A549 (cell line): ENCODE data around the gene XCR1. TPM values are rescaled to one million over a fixed set of nuclear protein-coding genes. Genes with fewer than 3 reads are reported as not detected.

Source experiments
- ATAC-seq, 2 experiments: fragments of 200-7000 bp in 1 of 2; fragments of >200 bp in 1 of 2; cut with Nextera tagmentation in 1 of 2; cut with Tn5 transposase in 1 of 2; 3 replicates each; pipeline versions ENCODE4 v1.8.0 to v1.9.1; 2018 to 2020; ENCODE audit warnings: mild to moderate bottlenecking in 1 of 2, moderate library complexity in 1 of 2
- CTCF ChIA-PET: fragments of 300-600 bp; sonication (Branson Sonifier 250); formaldehyde crosslinking; extraction: SDS; loops from one replicate; lab custom pipeline; 2021; ENCODE audit warnings: antibody characterized with exemption, inconsistent platforms; lab: Yijun Ruan, JAX
- POLR2A ChIA-PET: fragments of 350-600 bp; formaldehyde crosslinking; extraction: SDS; loops from one replicate; lab custom pipeline; 2021; ENCODE audit warnings: antibody characterized with exemption, inconsistent platforms; lab: Yijun Ruan, JAX
- DNase-seq, 2 experiments: peaks; one replicate each; pipeline versions ENCODE4 v3.0.0 to v3.0.0-alpha.2; 2011 to 2016; ENCODE audit warnings: low read depth in 1 of 2, low spot score in 1 of 2
- FAIRE-seq: peaks from 2 replicates; lab custom pipeline; 2011; peaks lifted over from hg19 to GRCh38; lab: Jason Lieb, UNC
- H3K27ac ChIP-seq, 2 experiments: fragments of >200 bp; sonication (Bioruptor Twin); formaldehyde crosslinking; 3 replicates each; pipeline ENCODE4 v1.5.1; 2016 to 2017
- H3K4me1 ChIP-seq: fragments of >200 bp; sonication (Bioruptor Twin); formaldehyde crosslinking; 3 replicates; pipeline ENCODE4 v1.6.1; 2016
- H3K4me2 ChIP-seq: fragments of >200 bp; sonication (Bioruptor Twin); formaldehyde crosslinking; 3 replicates; pipeline ENCODE4 v1.6.1; 2016
- H3K4me3 ChIP-seq: fragments of >200 bp; sonication (Bioruptor Twin); formaldehyde crosslinking; 3 replicates; pipeline ENCODE4 v1.5.1; 2016
- H3K9me3 ChIP-seq: fragments of >200 bp; sonication (Bioruptor Twin); formaldehyde crosslinking; 3 replicates; pipeline ENCODE4 v1.6.1; 2016
- CBX8 ChIP-seq: fragments of 200-600 bp; sonication (generic); IDR thresholded peaks from 2 replicates; pipeline ENCODE4 v1.6.1; 2016
- ESRRA ChIP-seq: fragments of 150-350 bp; IDR thresholded peaks from 2 replicates; pipeline ENCODE4 v1.6.1; 2014; ENCODE audit warnings: mild to moderate bottlenecking, low read length, borderline replicate concordance
- GATA3 ChIP-seq: IDR thresholded peaks from 2 replicates; pipeline ENCODE4 v1.6.1; 2012; ENCODE audit warnings: borderline replicate concordance
- HDAC2 ChIP-seq: fragments of 200-600 bp; sonication (generic); IDR thresholded peaks from 2 replicates; pipeline ENCODE4 v1.6.1; 2016
- MAFK ChIP-seq: fragments of 450-650 bp; IDR thresholded peaks from 2 replicates; pipeline ENCODE4 v1.6.1; 2014; ENCODE audit not compliant: partially characterized antibody
- MAZ ChIP-seq: fragments of 150-350 bp; IDR thresholded peaks from 2 replicates; pipeline ENCODE4 v1.6.1; 2014; ENCODE audit warnings: antibody characterized with exemption, low read depth, low read length, borderline replicate concordance
- RAD21 ChIP-seq, 2 experiments: fragments of >200 bp in 1 of 2; sonication (Bioruptor Twin) in 1 of 2; formaldehyde crosslinking in 1 of 2; IDR thresholded peaks in 1 of 2; conservative IDR thresholded peaks in 1 of 2; 2 replicates in 1 of 2; 3 replicates in 1 of 2; pipeline ENCODE4 v1.6.1; 2012 to 2018; ENCODE audit warnings: inconsistent platforms in 1 of 2
- RNF2 ChIP-seq: fragments of 200-600 bp; sonication (generic); IDR thresholded peaks from 2 replicates; pipeline ENCODE4 v1.6.1; 2016; ENCODE audit warnings: low read depth, mild to moderate bottlenecking, antibody characterized with exemption, moderate library complexity, borderline replicate concordance
- ZSCAN20 ChIP-seq: fragments of 250-450 bp; sonication (Bioruptor Pico); IDR thresholded peaks from 2 replicates; pipeline ENCODE4 v1.8.0; 2022; ENCODE audit warnings: mild to moderate bottlenecking, moderate library complexity
- WGBS: methylation state at CpG from one replicate; pipeline ENCODE4 v1.1.6; 2017; ENCODE audit errors: missing lambda C conversion rate; 5-methylcytosine and 5-hydroxymethylcytosine counted together
- polyA plus RNA-seq, 4 experiments: library from polyadenylated mRNA; depleted of rRNA in 3 of 4; stranded (reverse); fragments of >200 nt; fragmentation: RNase III in 1 of 4; extraction: RNeasy Plus Mini Kit Qiagen cat#74134 plus additional on column Dnase treatment in 1 of 4; gene quantifications; 2 replicates in 3 of 4; 3 replicates in 1 of 4; pipeline ENCODE4 v1.2.3, GENCODE V29; 2011 to 2017
- TF ChIP-seq, protein P1 (sequence below): fragments of 200-600 bp; sonication (generic); IDR thresholded peaks from 2 replicates; pipeline ENCODE4 v1.6.1; 2016; ENCODE audit warnings: antibody characterized with exemption, mild to moderate bottlenecking, moderate library complexity
- TF ChIP-seq, protein P2 (sequence below): IDR thresholded peaks from 2 replicates; pipeline ENCODE4 v1.6.1; 2012
- TF ChIP-seq, protein P3 (sequence below): fragments of >200 bp; sonication (Bioruptor Twin); formaldehyde crosslinking; IDR thresholded peaks from 3 replicates; pipeline ENCODE4 v1.6.1; 2016
- TF ChIP-seq, protein P4 (sequence below): fragments of 250-450 bp; sonication (Bioruptor Pico); IDR thresholded peaks from 2 replicates; pipeline ENCODE4 v1.5.0; 2020; ENCODE audit warnings: low read depth, mild to moderate bottlenecking, moderate library complexity
- TF ChIP-seq, protein P5 (sequence below): fragments of 250-450 bp; sonication (Bioruptor Pico); IDR thresholded peaks from 2 replicates; pipeline ENCODE4 v1.5.0; 2021; ENCODE audit warnings: mild to moderate bottlenecking, moderate library complexity, borderline replicate concordance

The XCR1 gene
- polyA plus RNA-seq, 2 of the 4 experiments (the other 2 are of a cell fraction): not detected

DNA sequence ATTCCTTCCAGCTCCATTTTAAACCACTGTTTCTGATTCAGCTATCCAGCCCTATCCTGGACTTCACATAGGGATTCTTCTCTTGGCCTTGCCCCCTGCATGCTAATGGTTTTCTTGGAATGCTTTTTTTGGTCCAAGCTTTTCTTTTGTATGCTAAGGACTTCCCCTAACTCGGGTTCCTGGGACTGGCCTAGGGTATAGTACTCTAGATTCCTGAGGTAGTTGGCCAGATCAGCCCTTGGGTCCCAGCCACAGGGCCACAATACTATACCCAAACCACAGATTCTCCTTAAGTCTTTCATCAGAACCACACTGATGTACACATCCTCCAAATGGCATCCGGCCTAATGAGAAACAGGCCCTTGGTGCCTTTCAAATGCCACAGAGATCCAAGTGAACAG lies 34.5 kb downstream of the XCR1 start:
- H3K9me3 ChIP-seq: no peaks in the 10 kb centered on the region
- TF ChIP-seq HDAC2: no peak
- DNase-seq: no peak
- H3K4me2 ChIP-seq: no peak overlapping the region
- H3K4me3 ChIP-seq: no peak overlapping the region
- no peak overlapping the region for H3K27ac ChIP-seq
- 81% methylated on average over 2 of the region's 2 CpGs for WGBS
- H3K4me1 ChIP-seq: peaks cover 24% of the 10 kb centered on the region
- no peak for FAIRE-seq
- no peak for ATAC-seq
- POLR2A ChIA-PET: no interaction called here
- CTCF ChIA-PET: interaction anchor here (0.9 to 1.3 kb wide), 2 partner anchors 85 to 386 kb away, joined by 4 to 7 read pairs; no protein-coding TSS in a partner anchor

DNA sequence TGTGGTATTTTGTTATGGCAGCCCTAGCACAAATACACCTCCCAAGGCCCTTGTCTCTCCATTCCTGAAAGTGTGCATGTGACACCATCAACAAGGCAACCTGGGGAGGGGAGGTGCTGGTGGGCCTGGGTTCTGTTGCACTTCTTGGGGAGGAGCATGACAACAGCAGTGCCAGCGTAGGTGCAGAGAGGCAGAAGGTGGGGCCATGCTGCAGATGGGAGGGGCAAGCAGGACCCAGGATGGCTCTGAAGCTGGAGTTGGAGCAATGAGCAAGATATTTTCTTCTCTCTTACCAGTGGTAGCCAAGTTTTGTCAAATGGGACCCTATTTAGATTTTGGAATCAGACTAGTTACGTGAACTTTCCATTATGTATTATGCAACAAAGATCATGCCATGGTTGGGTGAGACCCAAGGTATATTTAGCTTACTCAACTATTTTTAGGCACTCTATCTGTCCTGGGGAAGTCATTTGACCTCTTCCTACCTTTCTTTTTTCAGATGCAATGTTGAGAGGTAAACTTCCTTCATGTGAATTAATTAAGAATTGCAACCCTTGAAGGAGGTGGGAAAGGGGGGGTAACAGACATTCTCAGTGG lies 35.1 kb downstream of the XCR1 start:
- DNase-seq (no peak), FAIRE-seq (no peak), ATAC-seq (no peak)
- Histone ChIP-seq H3K4me3 (no peak overlapping the region), H3K4me1 (peaks cover 30% of the 10 kb centered on the region), H3K27ac (no peak overlapping the region), H3K4me2 (no peak overlapping the region), H3K9me3 (no peaks in the 10 kb centered on the region)
- ChIA-PET POLR2A (no interaction called here), CTCF (interaction anchor here (1.3 kb wide), 1 partner anchor 86 kb away, joined by 7 read pairs; no protein-coding TSS in a partner anchor)
- TF ChIP-seq RNF2: no peak
- no peak for TF ChIP-seq CBX8
- TF ChIP-seq, protein P1, sequence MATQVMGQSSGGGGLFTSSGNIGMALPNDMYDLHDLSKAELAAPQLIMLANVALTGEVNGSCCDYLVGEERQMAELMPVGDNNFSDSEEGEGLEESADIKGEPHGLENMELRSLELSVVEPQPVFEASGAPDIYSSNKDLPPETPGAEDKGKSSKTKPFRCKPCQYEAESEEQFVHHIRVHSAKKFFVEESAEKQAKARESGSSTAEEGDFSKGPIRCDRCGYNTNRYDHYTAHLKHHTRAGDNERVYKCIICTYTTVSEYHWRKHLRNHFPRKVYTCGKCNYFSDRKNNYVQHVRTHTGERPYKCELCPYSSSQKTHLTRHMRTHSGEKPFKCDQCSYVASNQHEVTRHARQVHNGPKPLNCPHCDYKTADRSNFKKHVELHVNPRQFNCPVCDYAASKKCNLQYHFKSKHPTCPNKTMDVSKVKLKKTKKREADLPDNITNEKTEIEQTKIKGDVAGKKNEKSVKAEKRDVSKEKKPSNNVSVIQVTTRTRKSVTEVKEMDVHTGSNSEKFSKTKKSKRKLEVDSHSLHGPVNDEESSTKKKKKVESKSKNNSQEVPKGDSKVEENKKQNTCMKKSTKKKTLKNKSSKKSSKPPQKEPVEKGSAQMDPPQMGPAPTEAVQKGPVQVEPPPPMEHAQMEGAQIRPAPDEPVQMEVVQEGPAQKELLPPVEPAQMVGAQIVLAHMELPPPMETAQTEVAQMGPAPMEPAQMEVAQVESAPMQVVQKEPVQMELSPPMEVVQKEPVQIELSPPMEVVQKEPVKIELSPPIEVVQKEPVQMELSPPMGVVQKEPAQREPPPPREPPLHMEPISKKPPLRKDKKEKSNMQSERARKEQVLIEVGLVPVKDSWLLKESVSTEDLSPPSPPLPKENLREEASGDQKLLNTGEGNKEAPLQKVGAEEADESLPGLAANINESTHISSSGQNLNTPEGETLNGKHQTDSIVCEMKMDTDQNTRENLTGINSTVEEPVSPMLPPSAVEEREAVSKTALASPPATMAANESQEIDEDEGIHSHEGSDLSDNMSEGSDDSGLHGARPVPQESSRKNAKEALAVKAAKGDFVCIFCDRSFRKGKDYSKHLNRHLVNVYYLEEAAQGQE: no peak
- TF ChIP-seq ESRRA: no peak
- TF ChIP-seq, protein P2, sequence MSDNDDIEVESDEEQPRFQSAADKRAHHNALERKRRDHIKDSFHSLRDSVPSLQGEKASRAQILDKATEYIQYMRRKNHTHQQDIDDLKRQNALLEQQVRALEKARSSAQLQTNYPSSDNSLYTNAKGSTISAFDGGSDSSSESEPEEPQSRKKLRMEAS: no peak
- no peak for TF ChIP-seq GATA3
- TF ChIP-seq, protein P3, sequence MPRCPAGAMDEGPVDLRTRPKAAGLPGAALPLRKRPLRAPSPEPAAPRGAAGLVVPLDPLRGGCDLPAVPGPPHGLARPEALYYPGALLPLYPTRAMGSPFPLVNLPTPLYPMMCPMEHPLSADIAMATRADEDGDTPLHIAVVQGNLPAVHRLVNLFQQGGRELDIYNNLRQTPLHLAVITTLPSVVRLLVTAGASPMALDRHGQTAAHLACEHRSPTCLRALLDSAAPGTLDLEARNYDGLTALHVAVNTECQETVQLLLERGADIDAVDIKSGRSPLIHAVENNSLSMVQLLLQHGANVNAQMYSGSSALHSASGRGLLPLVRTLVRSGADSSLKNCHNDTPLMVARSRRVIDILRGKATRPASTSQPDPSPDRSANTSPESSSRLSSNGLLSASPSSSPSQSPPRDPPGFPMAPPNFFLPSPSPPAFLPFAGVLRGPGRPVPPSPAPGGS: no peak
- no peak for TF ChIP-seq RAD21 (conservative IDR thresholded peaks at IDR 0.05 in 1 of 2, IDR thresholded peaks at IDR 0.05 in 1 of 2)
- TF ChIP-seq, protein P4, sequence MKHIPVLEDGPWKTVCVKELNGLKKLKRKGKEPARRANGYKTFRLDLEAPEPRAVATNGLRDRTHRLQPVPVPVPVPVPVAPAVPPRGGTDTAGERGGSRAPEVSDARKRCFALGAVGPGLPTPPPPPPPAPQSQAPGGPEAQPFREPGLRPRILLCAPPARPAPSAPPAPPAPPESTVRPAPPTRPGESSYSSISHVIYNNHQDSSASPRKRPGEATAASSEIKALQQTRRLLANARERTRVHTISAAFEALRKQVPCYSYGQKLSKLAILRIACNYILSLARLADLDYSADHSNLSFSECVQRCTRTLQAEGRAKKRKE (CRISPR knock-in tag): no peak
- 100% methylated on average over 2 of the region's 2 CpGs for WGBS

DNA sequence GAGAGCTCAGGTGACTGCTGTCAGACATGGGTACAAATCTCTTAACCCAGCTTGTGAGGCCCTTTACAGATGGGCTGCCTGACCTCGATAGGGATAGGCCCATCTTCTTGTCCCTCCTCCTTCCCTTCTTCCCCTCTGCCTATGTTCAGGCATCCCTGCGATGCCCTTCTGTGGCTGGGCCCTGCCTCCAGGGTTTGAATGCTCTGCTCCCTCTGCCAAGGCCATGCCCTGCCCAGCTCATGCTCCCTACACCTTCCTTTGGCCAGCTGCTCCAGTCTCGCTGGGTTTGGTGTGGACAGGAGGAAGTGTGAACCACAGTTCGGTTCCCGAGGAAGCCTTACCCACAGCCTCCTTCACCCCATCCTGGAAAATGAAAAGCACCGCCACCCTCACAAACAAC lies 35.9 kb downstream of the XCR1 start:
- TF ChIP-seq ZSCAN20 (no peak), RNF2 (no peak), MAZ (no peak), MAFK (no peak)
- TF ChIP-seq, protein P5, sequence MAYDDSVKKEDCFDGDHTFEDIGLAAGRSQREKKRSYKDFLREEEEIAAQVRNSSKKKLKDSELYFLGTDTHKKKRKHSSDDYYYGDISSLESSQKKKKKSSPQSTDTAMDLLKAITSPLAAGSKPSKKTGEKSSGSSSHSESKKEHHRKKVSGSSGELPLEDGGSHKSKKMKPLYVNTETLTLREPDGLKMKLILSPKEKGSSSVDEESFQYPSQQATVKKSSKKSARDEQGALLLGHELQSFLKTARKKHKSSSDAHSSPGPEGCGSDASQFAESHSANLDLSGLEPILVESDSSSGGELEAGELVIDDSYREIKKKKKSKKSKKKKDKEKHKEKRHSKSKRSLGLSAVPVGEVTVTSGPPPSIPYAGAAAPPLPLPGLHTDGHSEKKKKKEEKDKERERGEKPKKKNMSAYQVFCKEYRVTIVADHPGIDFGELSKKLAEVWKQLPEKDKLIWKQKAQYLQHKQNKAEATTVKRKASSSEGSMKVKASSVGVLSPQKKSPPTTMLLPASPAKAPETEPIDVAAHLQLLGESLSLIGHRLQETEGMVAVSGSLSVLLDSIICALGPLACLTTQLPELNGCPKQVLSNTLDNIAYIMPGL: no peak
- TF ChIP-seq, all 56 proteins: peak for 0
- Histone ChIP-seq H3K9me3 (no peaks in the 10 kb centered on the region), H3K27ac (no peak overlapping the region), H3K4me2 (no peak overlapping the region), H3K4me3 (no peak overlapping the region), H3K4me1 (peaks cover 39% of the 10 kb centered on the region)
- FAIRE-seq: no peak
- ATAC-seq: no peak
- 93% methylated on average over 6 of the region's 6 CpGs for WGBS
- ChIA-PET POLR2A (no interaction called here), CTCF (no interaction called here)
- DNase-seq: no peak
